Measurements from ENCODE around the gene SLC2A4RG.

The SLC2A4RG gene

GRCh38 chr20:63739130-63740069 is at the start of gene SLC2A4RG:
SLC2A4RG (plus strand) TSS chr20:63739776; CDS start chr20:63739913, 137 bp downstream.
- peak; percentile 79 for DNase-seq

- no peak for DNase-seq
Observed at GRCh38 chr20:63690003-63690897, 49.3 kb upstream of the SLC2A4RG start.

- DNase-seq: no peak
Observed at GRCh38 chr20:63690898-63691710, 48.5 kb upstream of the SLC2A4RG start.

GRCh38 chr20:63691711-63692435 is 47.7 kb upstream of the SLC2A4RG start:
- no peak for DNase-seq

GRCh38 chr20:63692436-63693082 is 47.0 kb upstream of the SLC2A4RG start:
- no peak for DNase-seq

GRCh38 chr20:63693083-63693732 is 46.4 kb upstream of the SLC2A4RG start:
- no peak for DNase-seq

- DNase-seq: no peak
Observed at GRCh38 chr20:63693733-63694583, 45.6 kb upstream of the SLC2A4RG start.

GRCh38 chr20:63694584-63695423 is 44.8 kb upstream of the SLC2A4RG start:
- DNase-seq: no peak

- DNase-seq: no peak
Observed at GRCh38 chr20:63695424-63696305, 43.9 kb upstream of the SLC2A4RG start.

GRCh38 chr20:63696306-63696627 is 43.3 kb upstream of the SLC2A4RG start:
- no peak for DNase-seq

- DNase-seq: no peak
Observed at GRCh38 chr20:63696628-63697356, 42.8 kb upstream of the SLC2A4RG start, which contains the start of gene TNFRSF6B. TNFRSF6B (plus strand) TSS chr20:63696652; CDS start chr20:63696768, 116 bp downstream.

GRCh38 chr20:63697357-63697867 is 42.2 kb upstream of the SLC2A4RG start:
- DNase-seq: no peak

GRCh38 chr20:63697868-63698545 is 41.6 kb upstream of the SLC2A4RG start:
- no peak for DNase-seq

GRCh38 chr20:63698739-63699465 is 40.7 kb upstream of the SLC2A4RG start:
- DNase-seq: peak; percentile 62

- DNase-seq: no peak
Observed at GRCh38 chr20:63699466-63700198, 39.9 kb upstream of the SLC2A4RG start.

All from activated CD4-positive, alpha-beta T cell treated with anti-CD3 and anti-CD28 coated beads, Interleukin-10, Interleukin-2, amounts not matched to agents 100 ng/mL and 50 ng/mL, durations not matched to agents 16 hours and 8 hours (primary cell).